K562 (cell line): ENCODE measurements around the gene GNB2. TPM values are rescaled to one million over a fixed set of nuclear protein-coding genes. Genes with fewer than 3 reads are reported as not detected.

ENCODE experiments used
- ATF2 ChIP-seq: sonication (generic); formaldehyde crosslinking; IDR thresholded peaks from 2 replicates; pipeline ENCODE4 v1.8.1; 2022; ENCODE audit warnings: missing genetic modification reagents
- E2F8 ChIP-seq: fragments of 450-650 bp; IDR thresholded peaks from 2 replicates; pipeline ENCODE4 v1.7.1; 2018; ENCODE audit warnings: mild to moderate bottlenecking, low read depth; ENCODE audit not compliant: partially characterized antibody
- E4F1 ChIP-seq: fragments of 250-450 bp; sonication (Bioruptor Pico); IDR thresholded peaks from 2 replicates; pipeline ENCODE4 v1.5.0; 2021; ENCODE audit warnings: mild to moderate bottlenecking, borderline replicate concordance
- EHMT2 ChIP-seq: fragments of 450-650 bp; IDR thresholded peaks from 2 replicates; pipeline ENCODE4 v1.6.1; 2018; ENCODE audit warnings: antibody characterized with exemption
- KLF6 ChIP-seq: fragments of 250-450 bp; sonication (Bioruptor Pico); IDR thresholded peaks from 2 replicates; pipeline ENCODE4 v1.4.0; 2020; ENCODE audit warnings: mild to moderate bottlenecking, moderate library complexity, borderline replicate concordance
- NUFIP1 ChIP-seq: fragments of 450-650 bp; IDR thresholded peaks from 2 replicates; pipeline ENCODE4 v1.6.1; 2018; ENCODE audit not compliant: partially characterized antibody
- RFX1 ChIP-seq: fragments of 450-650 bp; IDR thresholded peaks from 2 replicates; pipeline ENCODE4 v1.6.1; 2016; ENCODE audit warnings: mild to moderate bottlenecking, moderate library complexity
- SIRT6 ChIP-seq: IDR thresholded peaks from one replicate; pipeline ENCODE4 v1.6.1; 2012; ENCODE audit warnings: low read depth, mild to moderate bottlenecking, control low read depth, inconsistent platforms, low read length, moderate library complexity
- SRSF9 ChIP-seq: fragments of 200-400 bp; formaldehyde crosslinking; IDR thresholded peaks from 2 replicates; pipeline ENCODE4 v1.6.1; 2017; ENCODE audit warnings: low read depth, low read length, borderline replicate concordance
- TFE3 ChIP-seq: fragments of 450-650 bp; formaldehyde crosslinking; IDR thresholded peaks from 2 replicates; pipeline ENCODE4 v1.4.0; 2020; ENCODE audit warnings: mild to moderate bottlenecking, mixed read lengths
- USF2 ChIP-seq: sonication (generic); formaldehyde crosslinking; IDR thresholded peaks from 2 replicates; pipeline ENCODE4 v1.5.0; 2020; ENCODE audit warnings: missing genetic modification reagents
- ZNF311 ChIP-seq: fragments of 250-450 bp; sonication (Bioruptor Pico); IDR thresholded peaks from 2 replicates; pipeline ENCODE4 v1.4.0; 2020; ENCODE audit warnings: mild to moderate bottlenecking, moderate library complexity
- polyA plus RNA-seq, 8 experiments: library from polyadenylated mRNA; depleted of rRNA in 4 of 8; stranded (reverse) in 5 of 8; unstranded in 3 of 8; fragments of >200 nt; fragmentation: Nextera tagmentation in 2 of 8; fragmentation: Illumina TruSeq in 1 of 8; extraction: Ambion mirVana in 2 of 8; extraction: Trizol in 1 of 8; gene quantifications; 2 replicates each; pipeline versions ENCODE4 v1.2.1 to v1.2.3, GENCODE V29; 2011 to 2014; ENCODE audit warnings: inconsistent platforms in 1 of 8, missing spikeins in 1 of 8
- total RNA-seq, 7 experiments: library from RNA; depleted of rRNA in 6 of 7; stranded (reverse); fragments of >200 nt in 6 of 7; fragmentation: Illumina TruSeq in 2 of 7; extraction: Trizol in 2 of 7; gene quantifications; 2 replicates each; pipeline versions ENCODE4 v1.2.1 to v1.2.3, GENCODE V29; 2011 to 2021; ENCODE audit warnings: low replicate concordance in 1 of 7

GNB2 gene
- total and polyA plus RNA-seq, 9 of the 15 experiments (the other 6 are each of a cell fraction or from before 2014, with no cell fraction given) = 0.65 to 320 (median 104) TPM

GRCh38 chr7:100640517-100641440, 32.8 kb upstream of the GNB2 start (continued):
- no peak for TF ChIP-seq EHMT2
- no peak for TF ChIP-seq E4F1
- no peak for TF ChIP-seq SRSF9
- TF ChIP-seq ATF2 (CRISPR knock-in tag) = no peak
- no peak for TF ChIP-seq TFE3 (CRISPR knock-in tag)
- no peak for TF ChIP-seq SIRT6
- no peak for TF ChIP-seq KLF6 (CRISPR knock-in tag)
- no peak for TF ChIP-seq RFX1
- no peak for TF ChIP-seq E2F8
- no peak for TF ChIP-seq USF2
- 0 out of 2 replicates have a peak, but pooled peaks have one; percentile 24 for TF ChIP-seq ZNF311
- no peak for TF ChIP-seq NUFIP1
- TF ChIP-seq, all 486 proteins: peak for 69
